WTC11 (cell line): ENCODE data around the gene WDR73. TPM values are rescaled to one million over a fixed set of nuclear protein-coding genes. Genes with fewer than 3 reads are reported as not detected.

Experiments
- ATAC-seq: fragments of 200-7000 bp; cut with Tn5 transposase; 2 replicates; pipeline ENCODE4 v1.10.0; 2021; ENCODE audit warnings: mild to moderate bottlenecking, moderate library complexity
- CTCF ChIA-PET: fragments of 300-600 bp; sonication (Branson Sonifier 250); formaldehyde crosslinking; loops from one replicate; lab custom pipeline; 2021; ENCODE audit warnings: antibody characterized with exemption; lab: Charles Lee
- POLR2A ChIA-PET: fragments of 350-600 bp; sonication (Branson Sonifier 250); formaldehyde crosslinking; loops from one replicate; lab custom pipeline; 2021; ENCODE audit warnings: antibody characterized with exemption; lab: Charles Lee
- DNase-seq: peaks from one replicate; pipeline ENCODE4 v3.0.0; 2021; ENCODE audit warnings: low spot score
- H3K27ac Mint-ChIP-seq: 2 replicates; pipeline ENCODE4 v1.8.0; 2021; ENCODE audit warnings: mixed read lengths
- H3K27me3 Mint-ChIP-seq: 2 replicates; pipeline ENCODE4 v1.8.0; 2021; ENCODE audit warnings: low read depth, mild to moderate bottlenecking, moderate library complexity, mixed read lengths
- H3K36me3 Mint-ChIP-seq: 2 replicates; pipeline ENCODE4 v1.8.0; 2021; ENCODE audit warnings: mixed read lengths
- H3K4me1 Mint-ChIP-seq: 2 replicates; pipeline ENCODE4 v1.8.0; 2022; ENCODE audit warnings: mixed read lengths
- H3K4me3 Mint-ChIP-seq: 2 replicates; pipeline ENCODE4 v1.8.0; 2021; ENCODE audit warnings: mild to moderate bottlenecking, moderate library complexity, mixed read lengths
- H3K9me3 Mint-ChIP-seq: 2 replicates; pipeline ENCODE4 v1.8.0; 2021; ENCODE audit warnings: mixed read lengths
- ESRRA ChIP-seq: sonication (generic); formaldehyde crosslinking; IDR thresholded peaks from 2 replicates; pipeline ENCODE4 v1.8.1; 2022; ENCODE audit warnings: mild to moderate bottlenecking, missing genetic modification reagents, borderline replicate concordance
- HMGA2 ChIP-seq: fragments of 250-450 bp; sonication (Bioruptor Pico); IDR thresholded peaks from 2 replicates; pipeline ENCODE4 v1.4.0; 2021; ENCODE audit warnings: mild to moderate bottlenecking, moderate library complexity
- JAZF1 ChIP-seq: fragments of 250-450 bp; sonication (Bioruptor Pico); IDR thresholded peaks from 2 replicates; pipeline ENCODE4 v1.9.0; 2021; ENCODE audit warnings: moderate library complexity, mild to moderate bottlenecking, inconsistent platforms
- NFATC4 ChIP-seq: fragments of 250-450 bp; sonication (Bioruptor Pico); IDR thresholded peaks from 2 replicates; pipeline ENCODE4 v1.9.0; 2021; ENCODE audit warnings: mild to moderate bottlenecking
- NR3C1 ChIP-seq: sonication (generic); formaldehyde crosslinking; conservative IDR thresholded peaks from 2 replicates; pipeline ENCODE4 v1.8.1; 2023; ENCODE audit warnings: low read depth, mild to moderate bottlenecking, missing genetic modification reagents
- OVOL2 ChIP-seq: fragments of 250-450 bp; sonication (Bioruptor Pico); IDR thresholded peaks from 2 replicates; pipeline ENCODE4 v1.9.0; 2021; ENCODE audit warnings: mild to moderate bottlenecking, borderline replicate concordance
- RELA ChIP-seq: sonication (generic); formaldehyde crosslinking; IDR thresholded peaks from 2 replicates; pipeline ENCODE4 v1.8.1; 2022; ENCODE audit warnings: missing genetic modification reagents, mild to moderate bottlenecking, borderline replicate concordance
- TCF7 ChIP-seq: sonication (generic); formaldehyde crosslinking; IDR thresholded peaks from 2 replicates; pipeline ENCODE4 v1.8.0; 2022; ENCODE audit warnings: mild to moderate bottlenecking, low read depth, missing genetic modification reagents, moderate library complexity
- ZNF121 ChIP-seq: sonication (generic); formaldehyde crosslinking; IDR thresholded peaks from 2 replicates; pipeline ENCODE4 v1.8.0; 2023; ENCODE audit warnings: missing genetic modification reagents
- ZNF396 ChIP-seq: fragments of 250-450 bp; sonication (Bioruptor Pico); IDR thresholded peaks from 2 replicates; pipeline ENCODE4 v1.8.0; 2021; ENCODE audit warnings: mild to moderate bottlenecking, moderate library complexity, borderline replicate concordance
- ZNF671 ChIP-seq: fragments of 250-450 bp; sonication (Bioruptor Pico); IDR thresholded peaks from 2 replicates; pipeline ENCODE4 v1.8.0; 2021; ENCODE audit warnings: mild to moderate bottlenecking
- total RNA-seq: library from RNA; stranded (reverse); gene quantifications from 3 replicates; pipeline ENCODE4 v1.2.3, GENCODE V29; 2021
- TF ChIP-seq, protein P1 (sequence below): sonication (generic); formaldehyde crosslinking; IDR thresholded peaks from 2 replicates; pipeline ENCODE4 v1.8.0; 2023; ENCODE audit warnings: missing genetic modification reagents, mild to moderate bottlenecking, borderline replicate concordance
- TF ChIP-seq, protein P2 (sequence below): sonication (generic); formaldehyde crosslinking; IDR thresholded peaks from 2 replicates; pipeline ENCODE4 v1.8.0; 2022; ENCODE audit warnings: missing genetic modification reagents
- TF ChIP-seq, protein P3 (sequence below): fragments of 250-450 bp; sonication (Bioruptor Pico); IDR thresholded peaks from 2 replicates; pipeline ENCODE4 v1.9.0; 2021; ENCODE audit warnings: mild to moderate bottlenecking
- TF ChIP-seq, protein P4 (sequence below): sonication (generic); formaldehyde crosslinking; IDR thresholded peaks from 2 replicates; pipeline ENCODE4 v1.8.0; 2023; ENCODE audit warnings: mild to moderate bottlenecking, missing genetic modification reagents
- TF ChIP-seq, protein P5 (sequence below): fragments of 250-450 bp; sonication (Bioruptor Pico); IDR thresholded peaks from 2 replicates; pipeline ENCODE4 v2.1.2; 2022; ENCODE audit warnings: mild to moderate bottlenecking, moderate library complexity

Gene WDR73
- total RNA-seq, 1 experiment from 2014 or later = 22.6 TPM

DNA sequence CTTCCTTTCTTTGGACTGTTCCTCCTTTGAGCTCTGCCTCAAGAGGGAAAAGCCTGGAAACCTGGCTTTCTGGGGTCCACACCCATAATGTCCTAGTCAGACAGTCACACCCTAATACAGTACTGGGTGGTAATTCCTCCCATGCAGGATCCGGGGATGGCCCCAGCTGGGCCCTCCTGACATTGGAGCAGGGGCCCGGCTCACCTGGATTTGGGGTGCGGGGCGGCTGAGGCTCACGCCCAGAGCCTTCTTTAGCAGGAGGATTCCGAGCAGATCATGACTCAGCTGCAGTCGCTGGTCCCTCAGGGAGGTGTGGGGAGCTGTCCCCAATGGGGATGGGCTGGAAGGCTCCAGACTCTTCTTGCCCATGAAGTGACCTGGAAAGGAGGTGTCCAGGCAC, 2.9 kb upstream of the WDR73 start (continued):
- TF ChIP-seq, protein P1, sequence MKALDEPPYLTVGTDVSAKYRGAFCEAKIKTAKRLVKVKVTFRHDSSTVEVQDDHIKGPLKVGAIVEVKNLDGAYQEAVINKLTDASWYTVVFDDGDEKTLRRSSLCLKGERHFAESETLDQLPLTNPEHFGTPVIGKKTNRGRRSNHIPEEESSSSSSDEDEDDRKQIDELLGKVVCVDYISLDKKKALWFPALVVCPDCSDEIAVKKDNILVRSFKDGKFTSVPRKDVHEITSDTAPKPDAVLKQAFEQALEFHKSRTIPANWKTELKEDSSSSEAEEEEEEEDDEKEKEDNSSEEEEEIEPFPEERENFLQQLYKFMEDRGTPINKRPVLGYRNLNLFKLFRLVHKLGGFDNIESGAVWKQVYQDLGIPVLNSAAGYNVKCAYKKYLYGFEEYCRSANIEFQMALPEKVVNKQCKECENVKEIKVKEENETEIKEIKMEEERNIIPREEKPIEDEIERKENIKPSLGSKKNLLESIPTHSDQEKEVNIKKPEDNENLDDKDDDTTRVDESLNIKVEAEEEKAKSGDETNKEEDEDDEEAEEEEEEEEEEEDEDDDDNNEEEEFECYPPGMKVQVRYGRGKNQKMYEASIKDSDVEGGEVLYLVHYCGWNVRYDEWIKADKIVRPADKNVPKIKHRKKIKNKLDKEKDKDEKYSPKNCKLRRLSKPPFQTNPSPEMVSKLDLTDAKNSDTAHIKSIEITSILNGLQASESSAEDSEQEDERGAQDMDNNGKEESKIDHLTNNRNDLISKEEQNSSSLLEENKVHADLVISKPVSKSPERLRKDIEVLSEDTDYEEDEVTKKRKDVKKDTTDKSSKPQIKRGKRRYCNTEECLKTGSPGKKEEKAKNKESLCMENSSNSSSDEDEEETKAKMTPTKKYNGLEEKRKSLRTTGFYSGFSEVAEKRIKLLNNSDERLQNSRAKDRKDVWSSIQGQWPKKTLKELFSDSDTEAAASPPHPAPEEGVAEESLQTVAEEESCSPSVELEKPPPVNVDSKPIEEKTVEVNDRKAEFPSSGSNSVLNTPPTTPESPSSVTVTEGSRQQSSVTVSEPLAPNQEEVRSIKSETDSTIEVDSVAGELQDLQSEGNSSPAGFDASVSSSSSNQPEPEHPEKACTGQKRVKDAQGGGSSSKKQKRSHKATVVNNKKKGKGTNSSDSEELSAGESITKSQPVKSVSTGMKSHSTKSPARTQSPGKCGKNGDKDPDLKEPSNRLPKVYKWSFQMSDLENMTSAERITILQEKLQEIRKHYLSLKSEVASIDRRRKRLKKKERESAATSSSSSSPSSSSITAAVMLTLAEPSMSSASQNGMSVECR (CRISPR knock-in tag) = no peak

DNA sequence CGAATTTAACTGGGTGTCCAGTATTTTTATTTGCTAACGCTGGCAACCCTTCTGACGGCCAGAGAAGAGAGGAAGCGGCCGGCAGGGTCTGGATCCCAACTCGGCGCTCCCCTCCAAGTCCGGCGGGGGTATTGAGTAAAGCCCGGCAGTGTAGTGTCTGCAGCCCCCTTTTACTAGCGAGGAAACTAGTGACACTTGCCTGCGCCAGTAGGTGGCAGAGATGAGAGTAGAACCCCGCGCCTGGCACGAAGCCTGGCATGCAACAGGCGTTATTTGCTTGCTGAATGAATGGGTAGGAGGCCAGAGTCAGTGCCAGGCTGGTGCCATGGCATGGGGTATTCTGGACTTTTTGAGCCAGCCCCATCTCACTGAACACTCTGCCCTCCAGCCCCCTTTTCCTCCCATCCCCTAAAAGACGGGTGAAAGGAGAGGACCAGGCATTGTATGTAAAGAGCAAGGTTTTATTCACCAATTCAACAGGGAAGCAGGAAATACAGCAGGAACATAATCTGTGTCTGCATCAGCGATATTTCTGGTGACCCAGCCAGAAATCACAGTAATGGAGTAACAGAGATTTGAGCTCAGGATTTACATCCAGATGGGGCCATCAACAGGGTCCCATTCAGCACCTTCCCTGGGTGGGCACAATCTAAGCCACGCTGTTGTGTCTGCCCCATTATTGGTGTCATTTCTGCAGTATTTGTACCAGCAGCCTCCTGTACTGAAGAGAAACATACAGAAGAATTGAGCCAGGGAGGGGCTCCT, 788 bp upstream of the WDR73 start:
- Mint-ChIP-seq H3K4me3 (peak overlapping the region; percentile 95), H3K9me3 (no peaks in the 10 kb centered on the region), H3K4me1 (peaks cover 31% of the 10 kb centered on the region), H3K27me3 (peaks cover 21% of the 10 kb centered on the region), H3K36me3 (peaks cover 14% of the 10 kb centered on the region), H3K27ac (no peak overlapping the region)
- TF ChIP-seq ZNF396 (CRISPR knock-in tag) = no peak
- TF ChIP-seq TCF7 (CRISPR knock-in tag) = no peak
- TF ChIP-seq, protein P2, sequence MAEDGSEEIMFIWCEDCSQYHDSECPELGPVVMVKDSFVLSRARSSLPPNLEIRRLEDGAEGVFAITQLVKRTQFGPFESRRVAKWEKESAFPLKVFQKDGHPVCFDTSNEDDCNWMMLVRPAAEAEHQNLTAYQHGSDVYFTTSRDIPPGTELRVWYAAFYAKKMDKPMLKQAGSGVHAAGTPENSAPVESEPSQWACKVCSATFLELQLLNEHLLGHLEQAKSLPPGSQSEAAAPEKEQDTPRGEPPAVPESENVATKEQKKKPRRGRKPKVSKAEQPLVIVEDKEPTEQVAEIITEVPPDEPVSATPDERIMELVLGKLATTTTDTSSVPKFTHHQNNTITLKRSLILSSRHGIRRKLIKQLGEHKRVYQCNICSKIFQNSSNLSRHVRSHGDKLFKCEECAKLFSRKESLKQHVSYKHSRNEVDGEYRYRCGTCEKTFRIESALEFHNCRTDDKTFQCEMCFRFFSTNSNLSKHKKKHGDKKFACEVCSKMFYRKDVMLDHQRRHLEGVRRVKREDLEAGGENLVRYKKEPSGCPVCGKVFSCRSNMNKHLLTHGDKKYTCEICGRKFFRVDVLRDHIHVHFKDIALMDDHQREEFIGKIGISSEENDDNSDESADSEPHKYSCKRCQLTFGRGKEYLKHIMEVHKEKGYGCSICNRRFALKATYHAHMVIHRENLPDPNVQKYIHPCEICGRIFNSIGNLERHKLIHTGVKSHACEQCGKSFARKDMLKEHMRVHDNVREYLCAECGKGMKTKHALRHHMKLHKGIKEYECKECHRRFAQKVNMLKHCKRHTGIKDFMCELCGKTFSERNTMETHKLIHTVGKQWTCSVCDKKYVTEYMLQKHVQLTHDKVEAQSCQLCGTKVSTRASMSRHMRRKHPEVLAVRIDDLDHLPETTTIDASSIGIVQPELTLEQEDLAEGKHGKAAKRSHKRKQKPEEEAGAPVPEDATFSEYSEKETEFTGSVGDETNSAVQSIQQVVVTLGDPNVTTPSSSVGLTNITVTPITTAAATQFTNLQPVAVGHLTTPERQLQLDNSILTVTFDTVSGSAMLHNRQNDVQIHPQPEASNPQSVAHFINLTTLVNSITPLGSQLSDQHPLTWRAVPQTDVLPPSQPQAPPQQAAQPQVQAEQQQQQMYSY (CRISPR knock-in tag) = peak; percentile 80
- TF ChIP-seq, protein P3, sequence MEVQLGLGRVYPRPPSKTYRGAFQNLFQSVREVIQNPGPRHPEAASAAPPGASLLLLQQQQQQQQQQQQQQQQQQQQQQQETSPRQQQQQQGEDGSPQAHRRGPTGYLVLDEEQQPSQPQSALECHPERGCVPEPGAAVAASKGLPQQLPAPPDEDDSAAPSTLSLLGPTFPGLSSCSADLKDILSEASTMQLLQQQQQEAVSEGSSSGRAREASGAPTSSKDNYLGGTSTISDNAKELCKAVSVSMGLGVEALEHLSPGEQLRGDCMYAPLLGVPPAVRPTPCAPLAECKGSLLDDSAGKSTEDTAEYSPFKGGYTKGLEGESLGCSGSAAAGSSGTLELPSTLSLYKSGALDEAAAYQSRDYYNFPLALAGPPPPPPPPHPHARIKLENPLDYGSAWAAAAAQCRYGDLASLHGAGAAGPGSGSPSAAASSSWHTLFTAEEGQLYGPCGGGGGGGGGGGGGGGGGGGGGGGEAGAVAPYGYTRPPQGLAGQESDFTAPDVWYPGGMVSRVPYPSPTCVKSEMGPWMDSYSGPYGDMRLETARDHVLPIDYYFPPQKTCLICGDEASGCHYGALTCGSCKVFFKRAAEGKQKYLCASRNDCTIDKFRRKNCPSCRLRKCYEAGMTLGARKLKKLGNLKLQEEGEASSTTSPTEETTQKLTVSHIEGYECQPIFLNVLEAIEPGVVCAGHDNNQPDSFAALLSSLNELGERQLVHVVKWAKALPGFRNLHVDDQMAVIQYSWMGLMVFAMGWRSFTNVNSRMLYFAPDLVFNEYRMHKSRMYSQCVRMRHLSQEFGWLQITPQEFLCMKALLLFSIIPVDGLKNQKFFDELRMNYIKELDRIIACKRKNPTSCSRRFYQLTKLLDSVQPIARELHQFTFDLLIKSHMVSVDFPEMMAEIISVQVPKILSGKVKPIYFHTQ (CRISPR knock-in tag) = no peak
- ChIA-PET CTCF (interaction anchor here (0.7 to 7.5 kb wide), 10 partner anchors 17 to 224 kb away, joined by 3 to 63 read pairs (median 5); partner anchors contain the start of genes SEC11A and ZSCAN2), POLR2A (interaction anchor here (1.2 to 3.6 kb wide), 7 partner anchors 17 to 162 kb away, joined by 3 to 16 read pairs (median 5); partner anchors contain the start of genes ALPK3 and SEC11A)
- ATAC-seq (peak; percentile 59), DNase-seq (peak; percentile 81)

DNA sequence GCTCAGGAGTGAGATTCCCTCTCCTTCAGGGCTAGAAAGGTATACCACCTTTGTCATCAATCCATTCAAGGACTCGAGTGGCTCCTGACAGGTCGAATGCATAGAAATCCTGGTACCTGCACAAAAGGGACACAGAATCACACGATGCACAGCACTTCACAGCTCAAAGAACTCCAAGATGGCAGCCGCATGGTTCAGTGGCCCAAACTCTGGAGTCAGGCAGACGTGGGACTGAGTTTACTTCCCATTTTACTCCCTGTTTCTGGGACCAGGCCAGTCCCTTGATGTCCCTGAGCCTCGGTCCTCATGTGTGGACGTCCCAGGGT, 536 bp downstream of the WDR73 start:
- H3K27ac Mint-ChIP-seq = peak overlapping the region; percentile 96
- H3K36me3 Mint-ChIP-seq = peaks cover 20% of the 10 kb centered on the region
- CTCF ChIA-PET = interaction anchor here (0.5 to 7.5 kb wide), 9 partner anchors 20 to 225 kb away, joined by 3 to 63 read pairs (median 6); partner anchors contain the start of gene ZSCAN2
- DNase-seq = no peak
- no peaks in the 10 kb centered on the region for H3K9me3 Mint-ChIP-seq
- POLR2A ChIA-PET = interaction anchor here (1.2 to 3.6 kb wide), 5 partner anchors 15 to 82 kb away, joined by 3 to 16 read pairs (median 6); partner anchors contain the start of gene SEC11A
- ATAC-seq = no peak
- peaks cover 20% of the 10 kb centered on the region for H3K4me1 Mint-ChIP-seq
- H3K4me3 Mint-ChIP-seq = peak overlapping the region; percentile 95
- H3K27me3 Mint-ChIP-seq = peaks cover 21% of the 10 kb centered on the region
- TF ChIP-seq OVOL2 (no peak), ESRRA (CRISPR knock-in tag) (no peak), NR3C1 (CRISPR knock-in tag) (no peak), NFATC4 (CRISPR knock-in tag) (no peak), ZNF671 (CRISPR knock-in tag) (no peak), HMGA2 (no peak), JAZF1 (CRISPR knock-in tag) (no peak), RELA (CRISPR knock-in tag) (no peak), ZNF121 (CRISPR knock-in tag) (no peak)
- TF ChIP-seq, protein P4, sequence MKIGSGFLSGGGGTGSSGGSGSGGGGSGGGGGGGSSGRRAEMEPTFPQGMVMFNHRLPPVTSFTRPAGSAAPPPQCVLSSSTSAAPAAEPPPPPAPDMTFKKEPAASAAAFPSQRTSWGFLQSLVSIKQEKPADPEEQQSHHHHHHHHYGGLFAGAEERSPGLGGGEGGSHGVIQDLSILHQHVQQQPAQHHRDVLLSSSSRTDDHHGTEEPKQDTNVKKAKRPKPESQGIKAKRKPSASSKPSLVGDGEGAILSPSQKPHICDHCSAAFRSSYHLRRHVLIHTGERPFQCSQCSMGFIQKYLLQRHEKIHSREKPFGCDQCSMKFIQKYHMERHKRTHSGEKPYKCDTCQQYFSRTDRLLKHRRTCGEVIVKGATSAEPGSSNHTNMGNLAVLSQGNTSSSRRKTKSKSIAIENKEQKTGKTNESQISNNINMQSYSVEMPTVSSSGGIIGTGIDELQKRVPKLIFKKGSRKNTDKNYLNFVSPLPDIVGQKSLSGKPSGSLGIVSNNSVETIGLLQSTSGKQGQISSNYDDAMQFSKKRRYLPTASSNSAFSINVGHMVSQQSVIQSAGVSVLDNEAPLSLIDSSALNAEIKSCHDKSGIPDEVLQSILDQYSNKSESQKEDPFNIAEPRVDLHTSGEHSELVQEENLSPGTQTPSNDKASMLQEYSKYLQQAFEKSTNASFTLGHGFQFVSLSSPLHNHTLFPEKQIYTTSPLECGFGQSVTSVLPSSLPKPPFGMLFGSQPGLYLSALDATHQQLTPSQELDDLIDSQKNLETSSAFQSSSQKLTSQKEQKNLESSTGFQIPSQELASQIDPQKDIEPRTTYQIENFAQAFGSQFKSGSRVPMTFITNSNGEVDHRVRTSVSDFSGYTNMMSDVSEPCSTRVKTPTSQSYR (CRISPR knock-in tag) = no peak
- TF ChIP-seq, protein P5, sequence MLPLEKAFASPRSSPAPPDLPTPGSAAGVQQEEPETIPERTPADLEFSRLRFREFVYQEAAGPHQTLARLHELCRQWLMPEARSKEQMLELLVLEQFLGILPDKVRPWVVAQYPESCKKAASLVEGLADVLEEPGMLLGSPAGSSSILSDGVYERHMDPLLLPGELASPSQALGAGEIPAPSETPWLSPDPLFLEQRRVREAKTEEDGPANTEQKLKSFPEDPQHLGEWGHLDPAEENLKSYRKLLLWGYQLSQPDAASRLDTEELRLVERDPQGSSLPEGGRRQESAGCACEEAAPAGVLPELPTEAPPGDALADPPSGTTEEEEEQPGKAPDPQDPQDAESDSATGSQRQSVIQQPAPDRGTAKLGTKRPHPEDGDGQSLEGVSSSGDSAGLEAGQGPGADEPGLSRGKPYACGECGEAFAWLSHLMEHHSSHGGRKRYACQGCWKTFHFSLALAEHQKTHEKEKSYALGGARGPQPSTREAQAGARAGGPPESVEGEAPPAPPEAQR = no peak
